Glutamatergic neuron (in vitro differentiated cells): Measurements from ENCODE around the gene NAGPA. TPM values are rescaled to one million over a fixed set of nuclear protein-coding genes. Genes with fewer than 3 reads are reported as not detected.

ENCODE experiments used
- DNase-seq: peaks from one replicate; pipeline ENCODE4 v3.0.0; 2022
- H3K27ac Mint-ChIP-seq: one replicate; pipeline ENCODE4 v1.8.0; 2020; ENCODE audit warnings: mild to moderate bottlenecking, mixed read lengths, inconsistent platforms; ENCODE audit not compliant: unreplicated experiment
- H3K27me3 Mint-ChIP-seq: one replicate; pipeline ENCODE4 v1.8.0; 2020; ENCODE audit warnings: mild to moderate bottlenecking, moderate library complexity, mixed read lengths, inconsistent platforms; ENCODE audit not compliant: unreplicated experiment
- H3K36me3 Mint-ChIP-seq: one replicate; pipeline ENCODE4 v1.8.0; 2020; ENCODE audit warnings: mild to moderate bottlenecking, mixed read lengths, inconsistent platforms; ENCODE audit not compliant: unreplicated experiment
- H3K4me1 Mint-ChIP-seq: one replicate; pipeline ENCODE4 v1.8.0; 2020; ENCODE audit warnings: mild to moderate bottlenecking, low read depth, mixed read lengths, inconsistent platforms; ENCODE audit not compliant: unreplicated experiment
- H3K4me3 Mint-ChIP-seq: one replicate; pipeline ENCODE4 v1.8.0; 2020; ENCODE audit warnings: mild to moderate bottlenecking, mixed read lengths, inconsistent platforms; ENCODE audit not compliant: unreplicated experiment
- H3K9me3 Mint-ChIP-seq: one replicate; pipeline ENCODE4 v1.8.0; 2020; ENCODE audit warnings: mild to moderate bottlenecking, moderate library complexity, mixed read lengths, inconsistent platforms; ENCODE audit not compliant: unreplicated experiment
- total RNA-seq: library from RNA; stranded (reverse); fragmentation: NEBNext Ultra II Directional; extraction: Animal tissue kit (Norgen Biotek cat#: 25700); gene quantifications from one replicate; pipeline ENCODE4 v1.2.1, GENCODE V29; 2021; ENCODE audit not compliant: unreplicated experiment
- TF ChIP-seq, protein P1 (sequence below): fragments of 200-600 bp; sonication (generic); IDR thresholded peaks from one replicate; pipeline ENCODE4 v1.5.0; 2021; ENCODE audit not compliant: partially characterized antibody, unreplicated experiment

Gene NAGPA
- total RNA-seq, 1 donor from 2014 or later = 9.7 TPM

DNA sequence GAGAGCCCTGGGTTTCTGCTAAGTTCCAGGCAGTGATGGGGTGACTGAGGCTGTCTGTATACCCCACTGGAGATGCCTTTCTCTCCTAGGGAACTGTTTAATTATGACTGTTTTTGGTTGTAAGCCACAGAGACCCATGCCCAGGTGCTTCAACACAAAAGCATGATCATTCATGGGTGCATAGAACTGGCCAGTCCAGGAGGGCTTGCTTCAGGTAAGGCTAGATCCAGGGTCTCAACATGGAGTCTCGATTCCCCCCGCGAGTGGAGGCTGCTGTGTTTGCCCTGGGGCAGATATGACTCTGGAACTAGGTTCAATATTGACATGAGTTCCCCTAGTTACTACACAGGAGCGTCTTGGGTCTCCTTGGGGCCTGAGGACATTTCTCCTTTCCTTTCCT, 17.8 kb downstream of the NAGPA start:
- Mint-ChIP-seq H3K36me3 (no peaks in the 10 kb centered on the region), H3K9me3 (peaks cover 4% of the 10 kb centered on the region), H3K27ac (no peak overlapping the region), H3K27me3 (peaks cover 2% of the 10 kb centered on the region), H3K4me1 (peaks cover 12% of the 10 kb centered on the region), H3K4me3 (no peak overlapping the region)
- TF ChIP-seq, protein P1, sequence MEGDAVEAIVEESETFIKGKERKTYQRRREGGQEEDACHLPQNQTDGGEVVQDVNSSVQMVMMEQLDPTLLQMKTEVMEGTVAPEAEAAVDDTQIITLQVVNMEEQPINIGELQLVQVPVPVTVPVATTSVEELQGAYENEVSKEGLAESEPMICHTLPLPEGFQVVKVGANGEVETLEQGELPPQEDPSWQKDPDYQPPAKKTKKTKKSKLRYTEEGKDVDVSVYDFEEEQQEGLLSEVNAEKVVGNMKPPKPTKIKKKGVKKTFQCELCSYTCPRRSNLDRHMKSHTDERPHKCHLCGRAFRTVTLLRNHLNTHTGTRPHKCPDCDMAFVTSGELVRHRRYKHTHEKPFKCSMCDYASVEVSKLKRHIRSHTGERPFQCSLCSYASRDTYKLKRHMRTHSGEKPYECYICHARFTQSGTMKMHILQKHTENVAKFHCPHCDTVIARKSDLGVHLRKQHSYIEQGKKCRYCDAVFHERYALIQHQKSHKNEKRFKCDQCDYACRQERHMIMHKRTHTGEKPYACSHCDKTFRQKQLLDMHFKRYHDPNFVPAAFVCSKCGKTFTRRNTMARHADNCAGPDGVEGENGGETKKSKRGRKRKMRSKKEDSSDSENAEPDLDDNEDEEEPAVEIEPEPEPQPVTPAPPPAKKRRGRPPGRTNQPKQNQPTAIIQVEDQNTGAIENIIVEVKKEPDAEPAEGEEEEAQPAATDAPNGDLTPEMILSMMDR = no peak
- no peak for DNase-seq

GRCh38 chr16:5015351-5015750, 18.4 kb downstream of the NAGPA start:
- H3K4me1 Mint-ChIP-seq = peaks cover 8% of the 10 kb centered on the region
- H3K36me3 Mint-ChIP-seq = no peaks in the 10 kb centered on the region
- H3K4me3 Mint-ChIP-seq = no peak overlapping the region
- no peak for DNase-seq
- H3K27ac Mint-ChIP-seq = peak overlapping the region; percentile 66
- peaks cover 2% of the 10 kb centered on the region for H3K9me3 Mint-ChIP-seq
- TF ChIP-seq, protein P1 = no peak
- H3K27me3 Mint-ChIP-seq = peaks cover 2% of the 10 kb centered on the region

- H3K9me3 Mint-ChIP-seq = peaks cover 2% of the 10 kb centered on the region
- peaks cover 2% of the 10 kb centered on the region for H3K27me3 Mint-ChIP-seq
- H3K27ac Mint-ChIP-seq = peak overlapping the region; percentile 12
- TF ChIP-seq, protein P1 = no peak
- no peak for DNase-seq
- H3K36me3 Mint-ChIP-seq = no peaks in the 10 kb centered on the region
- no peak overlapping the region for H3K4me3 Mint-ChIP-seq
- H3K4me1 Mint-ChIP-seq = peaks cover 4% of the 10 kb centered on the region
Measured at GRCh38 chr16:5012887-5013286, 20.8 kb downstream of the NAGPA start.

DNA sequence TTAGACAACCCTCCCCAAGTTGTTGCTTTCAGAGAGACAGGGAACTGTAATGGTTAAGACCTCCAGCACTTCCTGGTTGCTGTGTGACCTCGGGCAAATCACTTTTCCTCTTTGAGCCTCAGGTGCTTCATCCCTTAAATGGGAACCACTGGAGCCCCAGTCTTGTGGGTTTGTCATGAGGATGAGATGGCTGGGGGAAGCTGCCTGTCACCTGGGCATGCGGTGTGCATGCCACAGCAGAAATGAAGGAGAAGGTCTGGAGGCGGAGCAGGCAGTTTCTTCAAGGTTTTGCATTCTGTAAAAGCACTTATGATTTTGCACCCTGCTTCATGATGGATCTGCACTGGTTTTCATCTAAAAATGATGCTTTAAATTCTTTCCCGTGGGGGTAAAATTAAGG, 22.1 kb downstream of the NAGPA start:
- H3K36me3 Mint-ChIP-seq = no peaks in the 10 kb centered on the region

DNA sequence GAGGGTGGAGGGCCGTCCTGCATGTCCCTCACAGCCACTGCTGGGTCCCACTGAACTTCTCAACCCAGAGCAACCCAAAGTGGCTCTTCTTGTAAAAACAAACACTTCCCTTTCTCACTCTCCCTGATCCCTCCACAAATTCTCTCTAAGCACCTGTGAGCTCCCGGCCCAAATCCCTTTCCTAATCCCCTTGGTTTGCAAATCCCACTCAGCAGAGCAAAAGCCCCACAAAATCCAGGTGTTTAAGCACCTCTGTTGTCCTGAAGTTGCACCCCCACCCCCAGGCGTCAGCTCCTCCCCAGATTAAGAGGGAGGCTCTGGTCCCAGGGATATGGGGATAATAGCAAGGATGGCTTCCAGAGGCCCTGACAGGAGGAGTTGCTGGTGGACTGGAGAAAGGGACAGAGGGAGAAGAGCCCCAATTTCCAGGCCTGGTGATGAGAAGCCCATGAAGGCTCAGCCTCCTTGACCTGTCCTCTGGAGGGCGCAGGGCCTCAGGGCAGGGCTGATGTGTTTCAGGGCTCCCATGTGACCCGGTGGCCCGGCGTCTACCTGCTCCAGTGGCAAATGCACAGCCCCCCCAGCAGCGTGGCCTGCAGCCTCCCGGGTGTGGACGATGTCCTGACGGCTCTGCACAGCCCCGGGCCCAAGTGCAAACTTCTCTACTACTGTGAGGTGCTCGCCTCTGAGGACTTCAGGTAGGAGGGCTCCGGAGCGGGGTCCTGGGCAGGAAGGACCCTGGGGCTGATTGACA, 23.0 kb downstream of the NAGPA start:
- Mint-ChIP-seq H3K36me3 (no peaks in the 10 kb centered on the region), H3K27ac (no peak overlapping the region), H3K4me1 (peaks cover 2% of the 10 kb centered on the region), H3K9me3 (no peaks in the 10 kb centered on the region), H3K27me3 (peaks cover 2% of the 10 kb centered on the region), H3K4me3 (no peak overlapping the region)
- TF ChIP-seq, protein P1 = no peak
- DNase-seq = no peak

More for the DNA sequence above, 22.1 kb downstream of the NAGPA start:
- peaks cover under 1% of the 10 kb centered on the region for H3K9me3 Mint-ChIP-seq
- H3K27ac Mint-ChIP-seq = no peak overlapping the region
- peaks cover 2% of the 10 kb centered on the region for H3K4me1 Mint-ChIP-seq
- H3K27me3 Mint-ChIP-seq = peaks cover 2% of the 10 kb centered on the region
- TF ChIP-seq, protein P1 = no peak
- DNase-seq = no peak
- no peak overlapping the region for H3K4me3 Mint-ChIP-seq
